T-cell (primary cell): ENCODE measurements around the gene COPS9. TPM values are rescaled to one million over a fixed set of nuclear protein-coding genes. Genes with fewer than 3 reads are reported as not detected.

Source experiments
- ATAC-seq, 4 experiments: fragments of 200-7000 bp in 3 of 4; fragments of 150-1000 bp in 1 of 4; cut with Tn5 transposase; replicated peaks in 1 of 4; 1 replicate in 3 of 4; 2 replicates in 1 of 4; pipeline ENCODE4 v1.10.0; 2021; ENCODE audit warnings: moderate library complexity in 3 of 4, mild to moderate bottlenecking in 2 of 4, moderate number of reproducible peaks in 1 of 4
- CTCF ChIA-PET, 2 donors: fragments of 300-600 bp; sonication (Branson Sonifier 250); formaldehyde crosslinking; loops; one replicate each; lab custom pipeline; 2022; ENCODE audit warnings: antibody characterized with exemption in 2 of 2; lab: Charles Lee
- POLR2A ChIA-PET, 2 donors: fragments of 300-600 bp; sonication (Branson Sonifier 250); formaldehyde crosslinking; loops; one replicate each; lab custom pipeline; 2022; ENCODE audit warnings: antibody characterized with exemption in 2 of 2; lab: Charles Lee
- DNase-seq, 35 experiments: peaks; one replicate each; pipeline versions ENCODE4 v3.0.0 to v3.0.0-alpha.2; 2013 to 2023
- H3K27ac ChIP-seq: one replicate; pipeline ENCODE4 v1.5.1; 2013; ENCODE audit warnings: low read length
- H3K27me3 ChIP-seq, 2 experiments: replicated peaks in 1 of 2; 1 replicate in 1 of 2; 2 replicates in 1 of 2; pipeline versions ENCODE4 v1.6.1 to v1.7.0; 2013; ENCODE audit warnings: low read length in 1 of 2, mixed read lengths in 1 of 2; ENCODE audit not compliant: control insufficient read depth in 2 of 2, insufficient read depth in 2 of 2; ENCODE audit errors: extremely low read depth in 1 of 2
- H3K36me3 ChIP-seq, 2 donors: 1 replicate in 1 of 2; 2 replicates in 1 of 2; pipeline versions ENCODE4 v1.6.1 to v1.7.0; 2013; ENCODE audit warnings: low read length in 1 of 2; ENCODE audit not compliant: control insufficient read depth in 2 of 2, insufficient read depth in 1 of 2; ENCODE audit errors: extremely low read depth in 1 of 2
- H3K4me1 ChIP-seq, 2 experiments: 1 replicate in 1 of 2; 2 replicates in 1 of 2; pipeline versions ENCODE4 v1.6.1 to v1.7.0; 2013; ENCODE audit warnings: low read length in 2 of 2, mixed read lengths in 1 of 2; ENCODE audit not compliant: insufficient read depth in 2 of 2, control insufficient read depth in 1 of 2; ENCODE audit errors: extremely low read depth in 1 of 2
- H3K4me3 ChIP-seq, 2 donors: 1 replicate in 1 of 2; 2 replicates in 1 of 2; pipeline versions ENCODE4 v1.5.1 to v1.7.0; 2013; ENCODE audit warnings: mild to moderate bottlenecking in 2 of 2, low read length in 1 of 2, moderate library complexity in 1 of 2; ENCODE audit not compliant: control insufficient read depth in 1 of 2; ENCODE audit errors: extremely low read depth in 1 of 2
- H3K9me3 ChIP-seq: 2 replicates; pipeline ENCODE4 v1.7.0; 2013
- H3K27ac Mint-ChIP-seq, 2 donors: one replicate each; pipeline ENCODE4 v1.8.0; 2020 to 2021; ENCODE audit warnings: mild to moderate bottlenecking in 2 of 2, mixed read lengths in 2 of 2
- H3K27me3 Mint-ChIP-seq, 2 donors: one replicate each; pipeline ENCODE4 v1.8.0; 2021 to 2022; ENCODE audit warnings: mixed read lengths in 2 of 2
- H3K36me3 Mint-ChIP-seq: one replicate; pipeline ENCODE4 v1.8.0; 2021; ENCODE audit warnings: mixed read lengths
- H3K4me1 Mint-ChIP-seq, 3 donors: one replicate each; pipeline ENCODE4 v1.8.0; 2020 to 2022; ENCODE audit warnings: mixed read lengths in 3 of 3, mild to moderate bottlenecking in 1 of 3
- H3K4me3 Mint-ChIP-seq, 3 donors: one replicate each; pipeline ENCODE4 v1.8.0; 2020 to 2022; ENCODE audit warnings: mild to moderate bottlenecking in 3 of 3, mixed read lengths in 3 of 3, moderate library complexity in 3 of 3
- H3K9me3 Mint-ChIP-seq, 3 donors: one replicate each; pipeline ENCODE4 v1.8.0; 2020 to 2022; ENCODE audit warnings: mixed read lengths in 3 of 3
- WGBS: methylation state at CpG from one replicate; pipeline ENCODE4 v1.1.5; 2013; ENCODE audit warnings: missing lambda C conversion rate; ENCODE audit not compliant: insufficient coverage; 5-methylcytosine and 5-hydroxymethylcytosine counted together
- total RNA-seq, 35 experiments: library from RNA in 6 of 35; stranded (reverse) in 6 of 35; fragments of 120-200 nt in 1 of 35; gene quantifications; one replicate each; pipeline versions ENCODE4 v1.2.1 to v1.2.4 and lab custom pipeline; 2013 to 2026

Gene COPS9
- total RNA-seq, 5 donors from 2014 or later (not counting 1 experiment from before 2014, with no cell fraction given): 66.3 to 96.2 (median 85.4) TPM

- H3K27me3 ChIP-seq: no peaks in the 10 kb centered on the region
- H3K4me1 Mint-ChIP-seq: peaks cover 21 to 36% (median 27%) of the 10 kb centered on the region in 3 donors
- no peaks in the 10 kb centered on the region for H3K9me3 Mint-ChIP-seq
- H3K27ac Mint-ChIP-seq: no peak overlapping the region
- H3K4me1 ChIP-seq: peaks cover 7 to 29% of the 10 kb centered on the region in 2 experiments
- H3K36me3 ChIP-seq: peaks cover 35 to 50% of the 10 kb centered on the region in 2 donors
- no peaks in the 10 kb centered on the region for H3K27me3 Mint-ChIP-seq
- WGBS: 100% methylated on average over 3 of the region's 5 CpGs
- no peak for DNase-seq
- H3K27ac ChIP-seq: no peak overlapping the region
- ChIA-PET POLR2A (no interaction called here), CTCF (interaction anchor here in 1 of 2 donors (0.6 kb wide), 1 partner anchor 9 kb away, joined by 3 read pairs; no protein-coding TSS in a partner anchor)
- ATAC-seq: no peak
- no peak overlapping the region for H3K4me3 ChIP-seq
- H3K4me3 Mint-ChIP-seq: no peak overlapping the region
- peaks cover 43% of the 10 kb centered on the region for H3K36me3 Mint-ChIP-seq
- H3K9me3 ChIP-seq: no peaks in the 10 kb centered on the region
Measured at GRCh38 chr2:240132651-240132980, 3.5 kb downstream of the COPS9 start.

- ATAC-seq: no peak
- Histone ChIP-seq H3K9me3 (no peaks in the 10 kb centered on the region), H3K27ac (no peak overlapping the region), H3K4me1 (peaks cover 7 to 24% of the 10 kb centered on the region in 2 experiments), H3K27me3 (no peaks in the 10 kb centered on the region), H3K36me3 (peaks cover 35 to 50% of the 10 kb centered on the region in 2 donors), H3K4me3 (no peak overlapping the region)
- Mint-ChIP-seq H3K4me1 (peaks cover 17 to 34% (median 24%) of the 10 kb centered on the region in 3 donors), H3K27ac (no peak overlapping the region), H3K4me3 (no peak overlapping the region), H3K27me3 (no peaks in the 10 kb centered on the region), H3K36me3 (peaks cover 46% of the 10 kb centered on the region), H3K9me3 (no peaks in the 10 kb centered on the region)
- no peak for DNase-seq
- POLR2A ChIA-PET: no interaction called here
- CTCF ChIA-PET: no interaction called here
- over 99% methylated on average over 17 of the region's 22 CpGs for WGBS
Measured at GRCh38 chr2:240131941-240132650, 4.0 kb downstream of the COPS9 start.

- no peaks in the 10 kb centered on the region for H3K9me3 ChIP-seq
- H3K4me3 ChIP-seq: no peak overlapping the region
- no peaks in the 10 kb centered on the region for H3K9me3 Mint-ChIP-seq
- H3K4me1 ChIP-seq: peaks cover 7 to 18% of the 10 kb centered on the region in 2 experiments
- H3K27ac ChIP-seq: no peak overlapping the region
- CTCF ChIA-PET: no interaction called here
- H3K4me1 Mint-ChIP-seq: peaks cover 14 to 28% (median 21%) of the 10 kb centered on the region in 3 donors
- no peak overlapping the region for H3K27ac Mint-ChIP-seq
- peaks cover 35 to 50% of the 10 kb centered on the region in 2 donors for H3K36me3 ChIP-seq
- peaks cover 51% of the 10 kb centered on the region for H3K36me3 Mint-ChIP-seq
- 98% methylated on average over 15 of the region's 16 CpGs for WGBS
- POLR2A ChIA-PET: no interaction called here
- no peak overlapping the region for H3K4me3 Mint-ChIP-seq
- no peaks in the 10 kb centered on the region for H3K27me3 Mint-ChIP-seq
- H3K27me3 ChIP-seq: no peaks in the 10 kb centered on the region
- no peak for DNase-seq
- no peak for ATAC-seq
Measured at GRCh38 chr2:240131296-240131695, 4.8 kb downstream of the COPS9 start.

- 97% methylated on average over 17 of the region's 23 CpGs for WGBS
- Histone ChIP-seq H3K27ac (no peak overlapping the region), H3K4me3 (no peak overlapping the region), H3K27me3 (no peaks in the 10 kb centered on the region), H3K4me1 (peaks cover 6 to 15% of the 10 kb centered on the region in 2 experiments), H3K9me3 (no peaks in the 10 kb centered on the region), H3K36me3 (peaks cover 35 to 50% of the 10 kb centered on the region in 2 donors)
- ATAC-seq (no peak), DNase-seq (no peak)
- no peaks in the 10 kb centered on the region for H3K27me3 Mint-ChIP-seq
- peaks cover 12 to 23% (median 20%) of the 10 kb centered on the region in 3 donors for H3K4me1 Mint-ChIP-seq
- ChIA-PET CTCF (no interaction called here), POLR2A (no interaction called here)
- no peaks in the 10 kb centered on the region for H3K9me3 Mint-ChIP-seq
- H3K4me3 Mint-ChIP-seq: no peak overlapping the region
- H3K36me3 Mint-ChIP-seq: peaks cover 54% of the 10 kb centered on the region
- no peak overlapping the region for H3K27ac Mint-ChIP-seq
Measured at GRCh38 chr2:240130393-240131195, 5.5 kb downstream of the COPS9 start.

- H3K4me1 ChIP-seq: peaks cover 0 to 8% of the 10 kb centered on the region in 2 experiments
- DNase-seq: no peak
- peaks cover 35 to 50% of the 10 kb centered on the region in 2 donors for H3K36me3 ChIP-seq
- Mint-ChIP-seq H3K27ac (no peak overlapping the region), H3K36me3 (peaks cover 57% of the 10 kb centered on the region), H3K9me3 (no peaks in the 10 kb centered on the region), H3K27me3 (no peaks in the 10 kb centered on the region), H3K4me3 (no peak overlapping the region), H3K4me1 (peaks cover 4 to 16% (median 13%) of the 10 kb centered on the region in 3 donors)
- ATAC-seq: no peak
- ChIA-PET POLR2A (no interaction called here), CTCF (no interaction called here)
- H3K9me3 ChIP-seq: no peaks in the 10 kb centered on the region
- H3K27me3 ChIP-seq: no peaks in the 10 kb centered on the region
- 97% methylated on average over 22 of the region's 22 CpGs for WGBS
- no peak overlapping the region for H3K4me3 ChIP-seq
- no peak overlapping the region for H3K27ac ChIP-seq
Measured at GRCh38 chr2:240129731-240130392, 6.2 kb downstream of the COPS9 start.

- no peak overlapping the region for H3K27ac Mint-ChIP-seq
- H3K4me3 Mint-ChIP-seq: no peak overlapping the region
- Histone ChIP-seq H3K4me3 (no peak overlapping the region), H3K36me3 (peaks cover 35 to 50% of the 10 kb centered on the region in 2 donors), H3K4me1 (peaks cover 0 to 2% of the 10 kb centered on the region in 2 experiments), H3K27ac (no peak overlapping the region), H3K27me3 (no peaks in the 10 kb centered on the region), H3K9me3 (no peaks in the 10 kb centered on the region)
- H3K4me1 Mint-ChIP-seq: peaks cover 0 to 10% (median 7%) of the 10 kb centered on the region in 3 donors
- CTCF ChIA-PET: no interaction called here
- no peak for ATAC-seq
- POLR2A ChIA-PET: no interaction called here
- peaks cover 57% of the 10 kb centered on the region for H3K36me3 Mint-ChIP-seq
- DNase-seq: no peak
- WGBS: 96% methylated on average over 6 of the region's 7 CpGs
- H3K27me3 Mint-ChIP-seq: no peaks in the 10 kb centered on the region
- no peaks in the 10 kb centered on the region for H3K9me3 Mint-ChIP-seq
Measured at GRCh38 chr2:240129311-240129710, 6.8 kb downstream of the COPS9 start.
